BLaER1 treated with 17β-estradiol and CSF1 and Interleukin-3, amounts not matched to agents 10 nM and 100 nM (cell line): ENCODE results near the gene PHYH.

Experiments
- H3K27ac ChIP-seq, 11 experiments: shearing (Covaris generic); formaldehyde crosslinking; 2 replicates each; pipeline ENCODE4 v1.8.1; 2022
- H3K27me3 ChIP-seq, 11 experiments: shearing (Covaris generic); formaldehyde crosslinking; 2 replicates each; pipeline ENCODE4 v1.8.1; 2022
- H3K36me3 ChIP-seq, 11 experiments: shearing (Covaris generic); formaldehyde crosslinking; 2 replicates each; pipeline ENCODE4 v1.8.1; 2022
- H3K4me1 ChIP-seq, 10 experiments: shearing (Covaris generic); formaldehyde crosslinking; 2 replicates each; pipeline ENCODE4 v1.8.1; 2022
- H3K4me2 ChIP-seq, 11 experiments: shearing (Covaris generic); formaldehyde crosslinking; 2 replicates each; pipeline ENCODE4 v1.8.1; 2022
- H3K4me3 ChIP-seq, 10 experiments: shearing (Covaris generic); formaldehyde crosslinking; 2 replicates each; pipeline ENCODE4 v1.8.1; 2022
- H3K9ac ChIP-seq, 11 experiments: shearing (Covaris generic); formaldehyde crosslinking; 2 replicates each; pipeline ENCODE4 v1.8.1; 2022
- H3K9me3 ChIP-seq, 11 experiments: shearing (Covaris generic); formaldehyde crosslinking; replicated peaks in 1 of 11; 2 replicates each; pipeline ENCODE4 v1.8.1; 2022
- H4K20me1 ChIP-seq, 11 experiments: shearing (Covaris generic); formaldehyde crosslinking; 2 replicates each; pipeline ENCODE4 v1.8.1; 2022
- Cebpa-rat ChIP-seq, 11 experiments: shearing (Covaris generic); IDR thresholded peaks; 2 replicates each; pipeline ENCODE4 v1.8.1; 2022

Gene PHYH

DNA sequence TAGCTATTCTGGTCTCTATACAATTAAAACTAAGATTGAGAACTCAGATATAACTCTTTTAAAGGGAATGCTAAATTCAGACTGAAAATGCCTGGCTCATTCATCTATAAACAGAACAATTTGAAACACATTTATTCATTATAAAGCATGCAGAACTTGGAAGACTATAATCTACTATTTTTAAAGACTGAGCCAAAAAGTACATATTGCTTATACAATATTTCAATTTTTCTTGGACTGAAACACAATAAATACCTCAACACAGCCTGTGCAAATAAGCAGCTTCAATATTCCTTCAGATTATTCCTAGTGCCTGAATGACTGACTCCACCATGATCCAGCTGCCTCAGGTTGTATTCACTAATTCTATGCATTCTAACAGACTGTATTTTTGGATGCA is 15.5 kb upstream of the PHYH start:
- Histone ChIP-seq H3K4me2 (no peak overlapping the region), H3K4me3 (no peak overlapping the region), H3K4me1 (no peaks in the 10 kb centered on the region), H3K36me3 (peaks cover 17 to 36% (median 31%) of the 10 kb centered on the region in 11 experiments), H3K27ac (no peak overlapping the region), H3K9ac (no peak overlapping the region), H3K9me3 (no peaks in the 10 kb centered on the region), H4K20me1 (peaks cover 0 to 15% (median 0%) of the 10 kb centered on the region in 11 experiments; a peak in 5 of 22 replicates), H3K27me3 (no peaks in the 10 kb centered on the region)
- no peak for TF ChIP-seq Cebpa-rat (IDR thresholded peaks at IDR 0.05)

DNA sequence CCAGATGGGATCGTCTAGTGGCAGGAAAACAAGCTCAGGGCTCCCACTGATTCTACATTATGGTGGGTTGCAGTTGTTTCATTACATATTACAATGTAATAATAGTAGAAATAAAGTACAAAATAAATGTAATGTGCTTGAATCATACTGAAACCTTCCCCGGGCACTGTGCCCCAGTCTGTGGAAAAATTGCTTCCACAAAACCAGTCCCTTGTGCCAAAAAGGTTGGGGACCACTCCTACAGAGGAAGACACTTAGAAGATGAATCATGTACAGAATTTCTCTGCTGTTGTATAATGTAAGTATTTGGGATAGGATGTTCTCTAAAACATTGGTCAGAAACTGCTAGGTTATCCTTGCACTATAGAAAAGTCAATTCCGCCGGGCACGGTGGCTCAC is 11.3 kb upstream of the PHYH start:
- Histone ChIP-seq H3K4me3 (no peak overlapping the region), H3K27me3 (no peaks in the 10 kb centered on the region), H3K4me1 (no peaks in the 10 kb centered on the region), H3K36me3 (no peaks in the 10 kb centered on the region), H3K4me2 (no peak overlapping the region), H3K27ac (no peak overlapping the region), H3K9me3 (no peaks in the 10 kb centered on the region), H4K20me1 (no peaks in the 10 kb centered on the region; a peak in 1 of 22 replicates), H3K9ac (no peak overlapping the region)
- no peak for TF ChIP-seq Cebpa-rat (IDR thresholded peaks at IDR 0.05)

DNA sequence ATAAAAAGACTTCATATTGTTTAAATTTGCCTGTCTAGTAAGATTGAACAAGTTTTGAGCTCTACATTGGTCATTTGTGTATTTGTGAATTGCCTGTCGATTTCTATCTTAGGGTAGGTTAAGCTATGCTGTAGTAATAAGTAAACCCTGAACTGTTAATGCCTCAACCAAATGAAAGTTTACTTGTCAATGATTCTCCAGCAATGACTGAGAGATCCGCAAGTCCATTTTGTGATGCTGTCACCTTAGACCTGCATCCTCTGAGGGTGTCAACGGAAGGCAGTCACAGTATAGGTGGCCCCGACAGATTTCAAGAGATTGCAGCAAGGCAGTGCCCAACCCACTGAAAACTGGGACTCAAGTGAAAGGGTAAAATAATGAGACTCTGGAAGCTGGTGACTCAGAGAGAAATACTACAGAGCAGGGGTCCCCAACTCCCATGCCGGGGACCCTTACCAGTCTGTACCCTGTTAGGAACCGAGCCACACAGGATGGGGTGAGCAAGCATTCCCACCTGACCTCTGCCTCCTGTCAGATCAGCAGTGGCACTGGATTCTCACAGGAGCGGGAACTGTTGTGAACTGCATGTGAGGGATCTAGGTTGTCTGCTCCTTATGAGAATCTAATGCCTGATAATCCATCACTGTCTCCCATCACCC is 10.8 kb upstream of the PHYH start:
- no peaks in the 10 kb centered on the region; a peak in 1 of 22 replicates for H4K20me1 ChIP-seq
- no peak overlapping the region for H3K4me3 ChIP-seq
- no peak overlapping the region for H3K27ac ChIP-seq
- TF ChIP-seq Cebpa-rat (IDR thresholded peaks at IDR 0.05): no peak
- no peak overlapping the region for H3K9ac ChIP-seq
- H3K36me3 ChIP-seq: no peaks in the 10 kb centered on the region
- no peaks in the 10 kb centered on the region for H3K27me3 ChIP-seq
- H3K9me3 ChIP-seq: no peaks in the 10 kb centered on the region
- no peak overlapping the region for H3K4me2 ChIP-seq
- H3K4me1 ChIP-seq: no peaks in the 10 kb centered on the region

DNA sequence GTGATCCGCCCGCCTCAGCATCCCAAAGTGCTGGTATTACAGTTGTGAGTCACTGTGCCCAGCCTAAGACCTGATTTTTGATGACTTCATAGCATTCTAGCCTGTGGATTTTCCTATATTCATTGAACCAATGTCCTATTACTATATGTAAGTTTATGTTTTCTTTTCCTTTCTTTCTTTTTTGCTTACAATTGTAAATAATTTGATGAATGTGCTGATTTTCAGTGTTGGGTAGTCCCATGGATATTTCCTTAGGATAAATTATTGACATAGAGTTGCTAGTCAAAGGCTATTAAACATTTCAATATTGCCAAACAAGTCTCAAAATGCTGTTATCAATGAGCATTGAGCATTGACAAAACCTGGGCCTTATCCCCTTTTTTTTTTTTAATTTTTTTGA is 9.9 kb upstream of the PHYH start:
- H3K4me2 ChIP-seq: no peak overlapping the region
- no peaks in the 10 kb centered on the region for H3K9me3 ChIP-seq
- no peak overlapping the region for H3K4me3 ChIP-seq
- no peaks in the 10 kb centered on the region for H3K27me3 ChIP-seq
- no peaks in the 10 kb centered on the region for H3K36me3 ChIP-seq
- H3K9ac ChIP-seq: no peak overlapping the region
- no peaks in the 10 kb centered on the region for H3K4me1 ChIP-seq
- no peak overlapping the region for H3K27ac ChIP-seq
- TF ChIP-seq Cebpa-rat (IDR thresholded peaks at IDR 0.05): no peak
- H4K20me1 ChIP-seq: no peaks in the 10 kb centered on the region; a peak in 1 of 22 replicates

DNA sequence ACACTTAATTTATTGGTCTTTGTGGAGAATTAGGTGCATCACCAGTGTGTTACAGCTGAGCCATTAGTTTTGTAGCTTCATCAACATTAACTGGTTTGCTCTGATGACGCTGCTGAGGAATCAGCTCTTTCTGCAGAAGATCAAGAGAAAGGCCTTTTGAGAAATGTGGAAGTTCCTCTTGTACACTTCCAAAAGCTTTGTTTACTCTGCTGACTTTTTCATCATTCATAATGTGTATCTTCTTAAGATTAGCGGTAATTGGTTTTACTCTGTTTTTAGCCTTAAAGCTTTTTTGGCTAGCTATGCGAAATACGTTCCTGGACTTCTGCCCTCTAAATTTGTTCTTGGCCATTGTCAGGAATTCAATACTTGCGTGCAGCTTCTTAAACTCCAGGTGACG is 8.2 kb upstream of the PHYH start:
- Histone ChIP-seq H3K4me3 (no peak overlapping the region), H3K9me3 (no peaks in the 10 kb centered on the region), H3K27me3 (no peaks in the 10 kb centered on the region), H3K4me1 (no peaks in the 10 kb centered on the region), H3K36me3 (no peaks in the 10 kb centered on the region), H3K4me2 (no peak overlapping the region), H3K27ac (no peak overlapping the region), H3K9ac (no peak overlapping the region), H4K20me1 (no peaks in the 10 kb centered on the region; a peak in 1 of 22 replicates)
- no peak for TF ChIP-seq Cebpa-rat (IDR thresholded peaks at IDR 0.05)

DNA sequence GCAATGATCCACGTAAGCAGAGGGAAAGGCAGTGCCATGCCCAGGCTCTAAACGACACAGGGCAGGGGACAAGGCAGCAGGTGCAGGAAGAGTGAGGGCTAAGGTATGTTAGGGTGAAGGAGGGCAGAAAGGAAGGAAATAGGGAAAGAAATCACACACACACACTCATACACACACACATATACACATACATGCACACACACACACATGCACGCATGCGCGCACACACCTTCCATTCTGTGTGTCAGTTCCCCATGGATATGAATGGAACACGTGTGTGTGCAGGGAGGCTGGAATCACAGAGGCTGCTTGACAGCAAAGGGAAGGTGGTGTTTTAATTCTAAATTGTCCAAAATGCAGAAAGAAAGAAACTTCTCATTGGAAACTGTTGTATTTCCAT is 6.2 kb upstream of the PHYH start:
- no peak for TF ChIP-seq Cebpa-rat (IDR thresholded peaks at IDR 0.05)
- Histone ChIP-seq H3K27ac (no peak overlapping the region), H3K9ac (no peak overlapping the region), H3K9me3 (no peaks in the 10 kb centered on the region), H3K4me2 (no peak overlapping the region), H3K4me3 (no peak overlapping the region), H3K36me3 (no peaks in the 10 kb centered on the region), H3K4me1 (peaks cover 6 to 12% (median 7%) of the 10 kb centered on the region in 10 experiments), H3K27me3 (no peaks in the 10 kb centered on the region), H4K20me1 (no peaks in the 10 kb centered on the region; a peak in 1 of 22 replicates)

DNA sequence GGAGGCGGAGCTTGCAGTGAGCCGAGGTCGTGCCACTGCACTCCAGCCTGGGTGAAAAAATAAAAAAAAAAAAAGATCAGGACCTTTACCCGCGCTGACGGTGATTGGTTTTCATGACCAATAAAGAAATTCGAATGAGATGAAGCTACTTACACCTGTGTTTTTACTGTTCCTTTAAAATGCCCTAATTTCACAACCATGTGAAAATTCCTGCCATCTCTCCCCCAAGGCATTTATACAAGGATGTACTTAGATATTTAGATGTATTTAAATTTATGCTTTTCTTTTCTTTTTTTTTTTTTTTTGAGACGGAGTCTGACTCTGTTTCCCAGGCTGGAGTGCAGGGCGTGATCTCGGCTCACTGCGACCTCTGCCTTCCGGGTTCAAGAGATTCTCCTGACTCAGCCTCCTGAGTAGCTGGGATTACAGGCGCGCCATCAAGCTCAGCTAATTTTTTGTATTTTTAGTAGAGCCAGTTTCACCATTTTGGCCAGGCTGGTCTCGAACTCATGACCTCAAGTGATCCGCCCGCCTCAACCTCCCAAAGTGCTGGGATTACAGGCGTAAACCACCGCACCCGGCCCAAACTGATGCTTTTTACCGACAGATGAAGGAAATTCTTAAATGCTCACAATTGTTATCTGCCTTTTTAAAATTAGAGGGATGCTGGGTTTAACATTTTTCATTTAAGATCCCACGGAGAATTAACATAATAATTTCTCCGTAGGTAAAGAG is 3.1 kb upstream of the PHYH start:
- no peaks in the 10 kb centered on the region for H3K9me3 ChIP-seq
- H3K4me3 ChIP-seq: peak overlapping the region; percentile 61 to 75 (median 66); a peak in 19 of 20 replicates
- peaks cover 25 to 33% (median 29%) of the 10 kb centered on the region in 10 experiments for H3K4me1 ChIP-seq
- H3K27me3 ChIP-seq: no peaks in the 10 kb centered on the region
- no peak for TF ChIP-seq Cebpa-rat (IDR thresholded peaks at IDR 0.05)
- peak overlapping the region in 9 of 11 experiments; percentile 77 to 92 (median 88); a peak in 13 of 22 replicates for H3K27ac ChIP-seq
- peak overlapping the region; percentile 84 to 90 (median 86); a peak in 18 of 22 replicates for H3K9ac ChIP-seq
- no peaks in the 10 kb centered on the region for H3K36me3 ChIP-seq
- peak overlapping the region; percentile 37 to 99 (median 91); a peak in 21 of 22 replicates for H3K4me2 ChIP-seq
- H4K20me1 ChIP-seq: no peaks in the 10 kb centered on the region

DNA sequence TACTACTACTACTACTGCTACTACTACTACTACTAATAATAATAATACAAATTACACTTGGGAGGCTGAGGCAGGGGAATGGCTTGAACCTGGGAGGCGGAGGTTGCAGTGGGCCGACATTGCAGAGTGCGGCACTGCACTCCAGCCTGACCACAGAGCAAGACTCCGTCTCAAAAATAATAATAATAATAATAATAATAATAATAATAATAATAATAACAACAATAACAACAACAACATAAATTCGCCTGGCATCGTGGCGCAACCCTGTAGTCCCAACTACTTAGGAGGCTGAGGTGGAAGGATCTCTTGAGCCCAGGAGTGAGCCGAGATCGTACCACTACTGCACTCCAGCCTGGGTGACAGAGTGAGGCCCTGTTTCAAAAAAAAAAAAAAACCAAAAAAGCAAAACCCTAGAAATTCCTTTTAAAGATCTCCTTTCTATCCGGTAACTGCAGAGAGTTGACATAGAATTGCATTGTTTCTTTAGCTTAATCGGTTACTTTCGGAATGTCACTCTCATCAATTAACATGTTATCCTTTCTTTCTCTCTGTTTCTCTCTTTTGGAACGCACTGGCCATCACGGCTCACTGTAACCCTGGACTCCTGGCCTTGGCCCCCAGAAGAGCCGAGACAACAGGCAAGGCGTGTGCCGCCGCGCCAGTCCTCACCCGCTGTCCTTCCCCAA is 972 bp downstream of the PHYH start:
- Histone ChIP-seq H3K27me3 (no peaks in the 10 kb centered on the region), H4K20me1 (no peaks in the 10 kb centered on the region), H3K36me3 (peaks cover 0 to 16% (median 12%) of the 10 kb centered on the region in 11 experiments; a peak in 13 of 22 replicates), H3K9ac (peak overlapping the region; percentile 80 to 94 (median 88)), H3K27ac (peak overlapping the region; percentile 76 to 92 (median 85)), H3K4me1 (peaks cover 25 to 33% (median 29%) of the 10 kb centered on the region in 10 experiments), H3K4me2 (peak overlapping the region; percentile 85 to 99 (median 95)), H3K4me3 (peak overlapping the region; percentile 69 to 90 (median 78)), H3K9me3 (no peaks in the 10 kb centered on the region)
- no peak for TF ChIP-seq Cebpa-rat (IDR thresholded peaks at IDR 0.05)

DNA sequence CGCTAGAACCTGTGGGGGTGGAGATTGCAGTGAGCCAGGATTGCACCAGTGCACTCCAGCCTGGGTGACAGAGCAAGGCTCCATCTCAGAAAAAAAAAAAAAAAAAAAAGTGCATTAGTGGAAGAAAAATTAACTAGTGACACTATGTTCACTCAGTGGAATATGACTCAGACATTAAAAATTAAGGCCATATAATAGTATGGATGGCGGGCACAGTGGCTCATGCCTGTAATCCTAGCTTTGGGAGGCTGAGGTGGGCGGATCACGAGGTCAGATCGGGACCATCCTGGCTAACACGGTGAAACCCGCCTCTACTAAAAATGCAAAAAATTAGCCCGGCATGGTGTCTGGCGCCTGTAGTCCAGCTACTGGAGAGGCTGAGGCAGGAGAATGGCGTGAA is 3.4 kb downstream of the PHYH start:
- TF ChIP-seq Cebpa-rat (IDR thresholded peaks at IDR 0.05): no peak
- Histone ChIP-seq H3K4me3 (no peak overlapping the region), H3K9me3 (no peaks in the 10 kb centered on the region), H4K20me1 (no peaks in the 10 kb centered on the region), H3K4me2 (no peak overlapping the region), H3K9ac (no peak overlapping the region), H3K27ac (no peak overlapping the region), H3K27me3 (no peaks in the 10 kb centered on the region), H3K4me1 (peaks cover 21 to 31% (median 25%) of the 10 kb centered on the region in 10 experiments), H3K36me3 (peaks cover 0 to 35% (median 16%) of the 10 kb centered on the region in 11 experiments; a peak in 14 of 22 replicates)
